Activated CD8-positive, alpha-beta memory T cell treated with anti-CD3 and anti-CD28 coated beads for 4 hours (primary cell): ENCODE measurements around the gene ITGBL1.

Experiments
- DNase-seq, 2 donors: peaks; one replicate each; pipeline ENCODE4 v3.0.0-alpha.2; 2020; ENCODE audit warnings: low read depth in 2 of 2

ITGBL1 gene

GRCh38 chr13:101749584-101749983 is 297.1 kb downstream of the ITGBL1 start:
- DNase-seq: no peak

DNA sequence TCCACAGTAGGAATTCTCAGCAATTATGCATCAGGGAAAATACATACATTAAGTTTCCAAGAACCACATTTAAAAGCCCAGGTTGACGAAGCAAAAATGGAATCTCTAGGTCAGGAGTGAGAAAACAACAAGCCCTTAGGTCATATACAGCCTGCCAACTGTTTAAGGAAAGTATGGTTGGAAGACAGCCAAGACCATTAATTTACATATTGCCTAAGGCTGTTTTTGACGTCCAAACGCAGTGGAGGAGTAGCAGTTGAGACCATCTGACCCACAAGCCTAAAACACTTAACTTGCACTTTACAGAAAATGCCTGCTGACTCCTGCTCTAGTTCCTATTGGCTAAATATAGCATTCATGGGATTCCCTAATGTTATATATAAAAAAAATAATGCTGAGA is 299.0 kb downstream of the ITGBL1 start:
- no peak for DNase-seq

GRCh38 chr13:101752432-101752831 is 300.0 kb downstream of the ITGBL1 start:
- no peak for DNase-seq

GRCh38 chr13:101755228-101755887 is 302.9 kb downstream of the ITGBL1 start:
- no peak for DNase-seq

- no peak for DNase-seq
These were observed 305.1 kb downstream of the ITGBL1 start for GRCh38 chr13:101757446-101758039.

- DNase-seq: no peak
These were observed 310.7 kb downstream of the ITGBL1 start for GRCh38 chr13:101763191-101763590.
